WTC11 (cell line): ENCODE results near the gene PKHD1. TPM values are rescaled to one million over a fixed set of nuclear protein-coding genes. Genes with fewer than 3 reads are reported as not detected.

Source experiments
- ATAC-seq: fragments of 200-7000 bp; cut with Tn5 transposase; 2 replicates; pipeline ENCODE4 v1.10.0; 2021; ENCODE audit warnings: mild to moderate bottlenecking, moderate library complexity
- CTCF ChIA-PET: fragments of 300-600 bp; sonication (Branson Sonifier 250); formaldehyde crosslinking; loops from one replicate; lab custom pipeline; 2021; ENCODE audit warnings: antibody characterized with exemption; lab: Charles Lee
- POLR2A ChIA-PET: fragments of 350-600 bp; sonication (Branson Sonifier 250); formaldehyde crosslinking; loops from one replicate; lab custom pipeline; 2021; ENCODE audit warnings: antibody characterized with exemption; lab: Charles Lee
- DNase-seq: peaks from one replicate; pipeline ENCODE4 v3.0.0; 2021; ENCODE audit warnings: low spot score
- H3K27ac Mint-ChIP-seq: 2 replicates; pipeline ENCODE4 v1.8.0; 2021; ENCODE audit warnings: mixed read lengths
- H3K27me3 Mint-ChIP-seq: 2 replicates; pipeline ENCODE4 v1.8.0; 2021; ENCODE audit warnings: low read depth, mild to moderate bottlenecking, moderate library complexity, mixed read lengths
- H3K36me3 Mint-ChIP-seq: 2 replicates; pipeline ENCODE4 v1.8.0; 2021; ENCODE audit warnings: mixed read lengths
- H3K4me1 Mint-ChIP-seq: 2 replicates; pipeline ENCODE4 v1.8.0; 2022; ENCODE audit warnings: mixed read lengths
- H3K4me3 Mint-ChIP-seq: 2 replicates; pipeline ENCODE4 v1.8.0; 2021; ENCODE audit warnings: mild to moderate bottlenecking, moderate library complexity, mixed read lengths
- H3K9me3 Mint-ChIP-seq: 2 replicates; pipeline ENCODE4 v1.8.0; 2021; ENCODE audit warnings: mixed read lengths
- AFF4 ChIP-seq: sonication (generic); formaldehyde crosslinking; IDR thresholded peaks from 2 replicates; pipeline ENCODE4 v1.8.1; 2023; ENCODE audit warnings: mild to moderate bottlenecking, missing genetic modification reagents, borderline replicate concordance
- CREM ChIP-seq: sonication (generic); formaldehyde crosslinking; IDR thresholded peaks from 2 replicates; pipeline ENCODE4 v1.8.1; 2022; ENCODE audit warnings: mild to moderate bottlenecking, missing genetic modification reagents, moderate library complexity
- CTCF ChIP-seq: fragments of 200-600 bp; IDR thresholded peaks from 2 replicates; pipeline ENCODE4 v1.8.0; 2022; ENCODE audit warnings: antibody characterized with exemption
- EMX1 ChIP-seq: fragments of 250-450 bp; sonication (Bioruptor Pico); IDR thresholded peaks from 2 replicates; pipeline ENCODE4 v1.8.0; 2021; ENCODE audit warnings: mild to moderate bottlenecking
- ESRRA ChIP-seq: sonication (generic); formaldehyde crosslinking; IDR thresholded peaks from 2 replicates; pipeline ENCODE4 v1.8.1; 2022; ENCODE audit warnings: mild to moderate bottlenecking, missing genetic modification reagents, borderline replicate concordance
- FOXP4 ChIP-seq: sonication (generic); formaldehyde crosslinking; IDR thresholded peaks from 2 replicates; pipeline ENCODE4 v1.8.0; 2022; ENCODE audit warnings: mild to moderate bottlenecking, missing genetic modification reagents
- GRHL2 ChIP-seq: fragments of 250-450 bp; sonication (Bioruptor Pico); IDR thresholded peaks from 2 replicates; pipeline ENCODE4 v1.8.0; 2022; ENCODE audit warnings: mild to moderate bottlenecking, moderate library complexity; ENCODE audit not compliant: insufficient replicate concordance, severe bottlenecking
- HMGXB4 ChIP-seq: sonication (generic); formaldehyde crosslinking; IDR thresholded peaks from 2 replicates; pipeline ENCODE4 v1.8.1; 2023; ENCODE audit warnings: mild to moderate bottlenecking, moderate library complexity, missing genetic modification reagents
- KAT7 ChIP-seq: sonication (generic); formaldehyde crosslinking; IDR thresholded peaks from 2 replicates; pipeline ENCODE4 v1.8.1; 2023; ENCODE audit warnings: missing genetic modification reagents, mild to moderate bottlenecking, borderline replicate concordance
- MLX ChIP-seq: sonication (generic); formaldehyde crosslinking; IDR thresholded peaks from 2 replicates; pipeline ENCODE4 v1.8.1; 2023; ENCODE audit warnings: mild to moderate bottlenecking, missing genetic modification reagents, moderate library complexity
- NFE2L1 ChIP-seq: sonication (generic); formaldehyde crosslinking; IDR thresholded peaks from 2 replicates; pipeline ENCODE4 v1.8.1; 2023; ENCODE audit warnings: missing genetic modification reagents
- OVOL2 ChIP-seq: fragments of 250-450 bp; sonication (Bioruptor Pico); IDR thresholded peaks from 2 replicates; pipeline ENCODE4 v1.9.0; 2021; ENCODE audit warnings: mild to moderate bottlenecking, borderline replicate concordance
- SMAD4 ChIP-seq: sonication (generic); formaldehyde crosslinking; IDR thresholded peaks from 2 replicates; pipeline ENCODE4 v1.8.0; 2022; ENCODE audit warnings: mild to moderate bottlenecking, missing genetic modification reagents
- STAT6 ChIP-seq: sonication (generic); formaldehyde crosslinking; conservative IDR thresholded peaks from 2 replicates; pipeline ENCODE4 v1.8.1; 2023; ENCODE audit warnings: mild to moderate bottlenecking, low read depth, missing genetic modification reagents, moderate library complexity
- ZMAT4 ChIP-seq: fragments of 250-450 bp; sonication (Bioruptor Pico); IDR thresholded peaks from 2 replicates; pipeline ENCODE4 v1.9.0; 2021; ENCODE audit warnings: mild to moderate bottlenecking
- ZNF219 ChIP-seq: sonication (generic); formaldehyde crosslinking; IDR thresholded peaks from 2 replicates; pipeline ENCODE4 v1.8.0; 2023; ENCODE audit warnings: missing genetic modification reagents, mild to moderate bottlenecking, borderline replicate concordance
- ZNF263 ChIP-seq: sonication (generic); formaldehyde crosslinking; IDR thresholded peaks from 2 replicates; pipeline ENCODE4 v1.8.1; 2022; ENCODE audit warnings: low read depth, mild to moderate bottlenecking, moderate library complexity, missing genetic modification reagents
- ZNF416 ChIP-seq: fragments of 250-450 bp; sonication (Bioruptor Pico); IDR thresholded peaks from 2 replicates; pipeline ENCODE4 v1.9.0; 2021; ENCODE audit warnings: mild to moderate bottlenecking, inconsistent platforms
- ZNF423 ChIP-seq: fragments of 250-450 bp; sonication (Bioruptor Pico); IDR thresholded peaks from 2 replicates; pipeline ENCODE4 v2.1.2; 2022; ENCODE audit warnings: mild to moderate bottlenecking, moderate library complexity
- ZNF425 ChIP-seq: fragments of 250-450 bp; sonication (Bioruptor Pico); conservative IDR thresholded peaks from 2 replicates; pipeline ENCODE4 v1.9.0; 2021; ENCODE audit warnings: mild to moderate bottlenecking
- total RNA-seq: library from RNA; stranded (reverse); gene quantifications from 3 replicates; pipeline ENCODE4 v1.2.3, GENCODE V29; 2021

Gene PKHD1
- total RNA-seq, 1 experiment from 2014 or later: 0.15 TPM

GRCh38 chr6:51827580-51827979, 259.8 kb downstream of the PKHD1 start:
- peaks cover 33% of the 10 kb centered on the region for H3K4me1 Mint-ChIP-seq
- H3K27me3 Mint-ChIP-seq: no peaks in the 10 kb centered on the region
- peak; percentile 32 for ATAC-seq
- POLR2A ChIA-PET: no interaction called here
- CTCF ChIA-PET: no interaction called here
- TF ChIP-seq SMAD4 (CRISPR knock-in tag) (no peak), ZNF219 (CRISPR knock-in tag) (no peak), ZNF263 (CRISPR knock-in tag) (no peak), ZMAT4 (CRISPR knock-in tag) (no peak)
- no peak for DNase-seq
- no peak overlapping the region for H3K27ac Mint-ChIP-seq
- H3K4me3 Mint-ChIP-seq: no peak overlapping the region
- H3K36me3 Mint-ChIP-seq: no peaks in the 10 kb centered on the region
- H3K9me3 Mint-ChIP-seq: no peaks in the 10 kb centered on the region

GRCh38 chr6:51824940-51825339, 262.5 kb downstream of the PKHD1 start:
- DNase-seq (no peak), ATAC-seq (no peak)
- no peaks in the 10 kb centered on the region for H3K27me3 Mint-ChIP-seq
- H3K36me3 Mint-ChIP-seq: no peaks in the 10 kb centered on the region
- peaks cover 31% of the 10 kb centered on the region for H3K4me1 Mint-ChIP-seq
- no peak overlapping the region for H3K27ac Mint-ChIP-seq
- no peaks in the 10 kb centered on the region for H3K9me3 Mint-ChIP-seq
- ChIA-PET CTCF (no interaction called here), POLR2A (no interaction called here)
- no peak overlapping the region for H3K4me3 Mint-ChIP-seq
- TF ChIP-seq ZNF425 (CRISPR knock-in tag): no peak
- TF ChIP-seq KAT7 (CRISPR knock-in tag): no peak
- no peak for TF ChIP-seq HMGXB4 (CRISPR knock-in tag)
- no peak for TF ChIP-seq CTCF
- no peak for TF ChIP-seq MLX
- TF ChIP-seq GRHL2 (CRISPR knock-in tag): no peak
- TF ChIP-seq EMX1 (CRISPR knock-in tag): no peak
- TF ChIP-seq OVOL2 (CRISPR knock-in tag): no peak
- TF ChIP-seq ZNF416: no peak
- no peak for TF ChIP-seq FOXP4 (CRISPR knock-in tag)
- TF ChIP-seq NFE2L1: no peak
- no peak for TF ChIP-seq STAT6 (CRISPR knock-in tag)
- no peak for TF ChIP-seq AFF4 (CRISPR knock-in tag)
- TF ChIP-seq ESRRA (CRISPR knock-in tag): no peak
- TF ChIP-seq CREM: no peak
- no peak for TF ChIP-seq ZNF423 (CRISPR knock-in tag)
